A673 (cell line): Measurements from ENCODE around the gene RSPH10B. TPM values are rescaled to one million over a fixed set of nuclear protein-coding genes. Genes with fewer than 3 reads are reported as not detected.
A peak's percentile ranks its signal among the peaks of the same experiment; 100 is the strongest.
"Not testable (repeated sequence)": the region's sequence is repeated elsewhere in the genome, so short reads cannot be mapped to it uniquely, and the experiment has no call there.

Experiments used
- BruUV-seq: library from RNA; stranded (reverse); fragments of 400-500 nt; replicated peaks from 2 replicates; lab custom pipeline; 2021; lab: Mats Ljungman, UMichigan
- CTCF ChIA-PET: fragments of 300-600 bp; sonication (Branson Sonifier 250); formaldehyde crosslinking; loops from one replicate; lab custom pipeline; 2022; ENCODE audit warnings: antibody characterized with exemption; lab: Charles Lee
- POLR2A ChIA-PET: fragments of 300-600 bp; sonication (Branson Sonifier 250); formaldehyde crosslinking; loops from one replicate; lab custom pipeline; 2022; ENCODE audit warnings: antibody characterized with exemption; ENCODE audit not compliant: low non-redundant PET; lab: Charles Lee
- DNase-seq: peaks from one replicate; pipeline ENCODE4 v3.0.0-alpha.2; 2015; ENCODE audit warnings: low spot score
- H3K27ac ChIP-seq: fragments of 200-600 bp; sonication (generic); 2 replicates; pipeline ENCODE4 v1.5.1; 2016; ENCODE audit warnings: mixed run types, low read depth, mild to moderate bottlenecking, mixed read lengths, antibody characterized with exemption, low read length; ENCODE audit not compliant: poor library complexity, severe bottlenecking
- H3K27me3 ChIP-seq: fragments of 200-600 bp; sonication (generic); replicated peaks from 2 replicates; pipeline ENCODE4 v1.6.1; 2017; ENCODE audit warnings: mixed run types, low read depth, mild to moderate bottlenecking, mixed read lengths, antibody characterized with exemption, low read length; ENCODE audit not compliant: insufficient read depth, poor library complexity
- H3K36me3 ChIP-seq: fragments of 200-600 bp; sonication (generic); 2 replicates; pipeline ENCODE4 v1.6.1; 2016; ENCODE audit warnings: mixed run types, mild to moderate bottlenecking, mixed read lengths, antibody characterized with exemption, low read length; ENCODE audit not compliant: insufficient read depth, poor library complexity, severe bottlenecking
- H3K4me1 ChIP-seq: fragments of 200-600 bp; sonication (generic); 2 replicates; pipeline ENCODE4 v1.6.1; 2017; ENCODE audit warnings: mixed run types, mild to moderate bottlenecking, mixed read lengths, antibody characterized with exemption, low read length; ENCODE audit not compliant: insufficient read depth, poor library complexity, severe bottlenecking
- H3K4me3 ChIP-seq: fragments of 200-600 bp; sonication (generic); 2 replicates; pipeline ENCODE4 v1.5.1; 2016; ENCODE audit warnings: low read depth, mixed run types, mild to moderate bottlenecking, mixed read lengths, low read length; ENCODE audit not compliant: poor library complexity, severe bottlenecking
- H3K9me3 ChIP-seq: fragments of 200-600 bp; sonication (generic); 2 replicates; pipeline ENCODE4 v1.6.1; 2016; ENCODE audit warnings: mixed run types, low read depth, mild to moderate bottlenecking, mixed read lengths, antibody characterized with exemption, low read length; ENCODE audit not compliant: poor library complexity, severe bottlenecking
- CTCF ChIP-seq: fragments of 300-800, 200-600 bp; sonication (generic); conservative IDR thresholded peaks from 2 replicates; pipeline ENCODE4 v1.5.1; 2017; ENCODE audit warnings: low read depth, mild to moderate bottlenecking, antibody characterized with exemption, low read length, moderate library complexity, mixed read lengths
- EZH2 ChIP-seq: fragments of 200-600 bp; sonication (generic); IDR thresholded peaks from 2 replicates; pipeline ENCODE4 v1.6.1; 2017; ENCODE audit warnings: borderline replicate concordance, low read depth, mild to moderate bottlenecking, mixed read lengths, antibody characterized with exemption, low read length; ENCODE audit not compliant: poor library complexity, severe bottlenecking
- intact Hi-C: fragments of 100-400 bp; cut with micrococcal nuclease; formaldehyde crosslinking; loops from one replicate; pipeline ENCODE4 v1.10.0; 2022; ENCODE audit not compliant: unreplicated experiment
- total RNA-seq: library from RNA; stranded (reverse); gene quantifications from 2 replicates; pipeline ENCODE4 v1.2.3, GENCODE V29; 2021

The RSPH10B gene
- total RNA-seq, 1 experiment from 2014 or later, result 0.41 TPM

- no peaks in the 10 kb centered on the region for H3K27me3 ChIP-seq
- TF ChIP-seq EZH2 (no peak), CTCF (0 out of 2 replicates have a peak, but pooled peaks have one; percentile 17)
- peaks cover 9% of the 10 kb centered on the region for H3K4me1 ChIP-seq
- TSS peak; percentile 79 for BruUV-seq
- intact Hi-C loops, result no loop called here
- DNase-seq, result peak; percentile 99
- peak within 1 kb of the TSS; percentile 97 for H3K4me3 ChIP-seq
- H3K9me3 ChIP-seq, result no peaks in the 10 kb centered on the region
- peaks cover 14% of the 10 kb centered on the region for H3K36me3 ChIP-seq
- ChIA-PET CTCF (interaction anchor here (0.6 to 1.8 kb wide), 2 partner anchors 12 to 318 kb away, joined by 3 to 9 read pairs; no protein-coding TSS in a partner anchor), POLR2A (interaction anchor here (0.6 kb wide), 2 partner anchors 566 to 602 kb away, joined by 3 to 17 read pairs; no protein-coding TSS in a partner anchor)
- H3K27ac ChIP-seq, result peak within 1 kb of the TSS; percentile 87
Observed at GRCh38 chr7:6008668-6009611, 38.5 kb upstream of the RSPH10B start, which contains the start of the genes AIMP2 and PMS2. AIMP2 (plus strand) TSS chr7:6009272; CDS start chr7:6009364, 92 bp downstream. PMS2 (minus strand) TSS chr7:6009049; CDS start chr7:6009019, 30 bp downstream.

DNA sequence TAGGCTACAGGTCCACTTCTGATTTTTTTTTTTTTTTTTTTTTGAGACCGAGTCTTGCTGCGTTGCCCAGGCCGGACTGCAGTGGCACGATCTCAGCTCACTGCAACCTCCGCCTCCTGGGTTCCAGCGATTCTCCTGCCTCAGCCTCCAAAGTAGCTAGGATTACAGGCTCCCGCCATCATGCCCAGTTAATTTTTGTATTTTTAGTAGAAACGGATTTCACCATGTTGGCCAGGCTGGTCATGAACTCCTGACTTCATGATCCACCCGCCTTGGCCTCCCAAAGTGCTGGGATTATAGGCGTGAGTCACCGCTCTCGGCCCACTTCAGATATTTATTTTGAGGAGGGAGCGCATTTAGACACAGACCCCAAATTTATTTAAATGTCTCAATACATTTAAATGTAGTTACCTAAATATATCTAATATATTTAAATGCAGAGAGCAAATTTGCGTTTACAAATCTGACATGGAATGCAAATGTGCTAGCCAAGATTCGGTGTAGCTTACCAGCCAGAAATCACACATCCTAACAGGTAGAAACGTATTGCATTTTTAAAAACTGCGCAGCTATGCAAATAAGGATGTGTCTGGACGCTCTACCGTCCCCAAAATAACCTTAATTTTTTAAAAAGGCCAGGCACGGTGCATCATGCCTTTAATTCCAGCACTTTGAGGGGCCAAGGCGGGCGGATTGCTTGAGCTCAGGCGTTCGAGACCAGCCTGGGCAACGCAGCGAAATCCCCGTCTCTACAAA, 37.5 kb upstream of the RSPH10B start:
- Histone ChIP-seq H3K4me3 (peak overlapping the region; percentile 97), H3K36me3 (peaks cover 19% of the 10 kb centered on the region)
- H3K9me3 ChIP-seq, H3K27ac ChIP-seq, H3K4me1 ChIP-seq, intact Hi-C loops, H3K27me3 ChIP-seq, POLR2A ChIA-PET, BruUV-seq, DNase-seq: not testable (repeated sequence)
- CTCF ChIA-PET, result interaction anchor here (1.8 kb wide), 1 partner anchor 11 kb away, joined by 9 read pairs; no protein-coding TSS in a partner anchor

DNA sequence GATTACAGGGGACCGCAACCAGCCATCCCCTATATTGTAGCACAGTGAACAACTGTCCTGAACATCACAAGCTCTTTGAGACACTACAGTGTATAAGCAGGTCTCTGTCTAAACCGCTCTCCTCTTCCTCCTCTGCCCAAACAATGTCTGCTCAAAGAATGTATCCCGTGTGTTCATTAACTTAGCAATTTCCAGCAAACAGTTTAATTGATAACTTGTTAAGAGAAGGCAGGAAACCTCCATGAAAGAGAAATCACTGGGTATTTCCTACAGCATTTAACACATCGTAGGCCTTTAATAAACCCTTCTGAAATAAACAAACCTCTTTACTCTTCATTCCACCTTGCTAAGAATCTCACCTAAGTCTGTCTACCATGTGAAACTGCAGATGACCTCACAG, 36.9 kb upstream of the RSPH10B start:
- BruUV-seq, result no TSS peak
- Histone ChIP-seq H3K27me3 (no peaks in the 10 kb centered on the region), H3K9me3 (no peaks in the 10 kb centered on the region), H3K4me1 (peaks cover 9% of the 10 kb centered on the region), H3K4me3 (peak overlapping the region; percentile 97), H3K36me3 (peaks cover 18% of the 10 kb centered on the region), H3K27ac (no peak overlapping the region)
- ChIA-PET CTCF (no interaction called here), POLR2A (no interaction called here)
- intact Hi-C loops, result no loop called here
- DNase-seq, result no peak
- TF ChIP-seq CTCF, result no peak
- TF ChIP-seq EZH2, result no peak
